Panc1 (cell line): Measurements from ENCODE around the gene PLIN4. TPM values are rescaled to one million over a fixed set of nuclear protein-coding genes. Genes with fewer than 3 reads are reported as not detected.

ENCODE experiments used
- ATAC-seq: fragments of 200-7000 bp; cut with Tn5 transposase; 2 replicates; pipeline ENCODE4 v1.9.1; 2020; ENCODE audit warnings: mild to moderate bottlenecking, moderate library complexity
- BruUV-seq: library from RNA; stranded (reverse); fragments of 400-500 nt; replicated peaks from 2 replicates; lab custom pipeline; 2021; lab: Mats Ljungman, UMichigan
- CTCF ChIA-PET: fragments of 300-600 bp; sonication (Branson Sonifier 250); formaldehyde crosslinking; loops from one replicate; lab custom pipeline; 2022; ENCODE audit warnings: antibody characterized with exemption; lab: Charles Lee
- POLR2A ChIA-PET: fragments of 300-600 bp; sonication (Branson Sonifier 250); formaldehyde crosslinking; loops from one replicate; lab custom pipeline; 2022; ENCODE audit warnings: antibody characterized with exemption; lab: Charles Lee
- DNase-seq: peaks from one replicate; pipeline ENCODE4 v3.0.0-alpha.2; 2010; ENCODE audit warnings: low read depth, low spot score
- H3K27ac ChIP-seq: 2 replicates; pipeline ENCODE4 v1.5.1; 2011; ENCODE audit warnings: mild to moderate bottlenecking, low read length, inconsistent platforms
- H3K27me3 ChIP-seq: fragments of 200-500 bp; sonication (Bioruptor generic); 2 replicates; pipeline ENCODE4 v1.6.0; 2014; ENCODE audit warnings: low read length, inconsistent platforms; ENCODE audit not compliant: control insufficient read depth, insufficient read depth
- H3K36me3 ChIP-seq: fragments of 200-500 bp; sonication (Bioruptor generic); 2 replicates; pipeline ENCODE4 v1.5.1; 2014; ENCODE audit warnings: inconsistent platforms, mild to moderate bottlenecking, low read length, moderate library complexity; ENCODE audit not compliant: control insufficient read depth, insufficient read depth
- H3K4me1 ChIP-seq: 2 replicates; pipeline ENCODE4 v1.5.1; 2011; ENCODE audit warnings: inconsistent platforms, mild to moderate bottlenecking, low read length, moderate library complexity; ENCODE audit not compliant: control insufficient read depth, insufficient read depth
- H3K4me3 ChIP-seq, 2 experiments: 2 replicates each; pipeline ENCODE4 v1.5.1; 2011 to 2012; ENCODE audit warnings: low read depth in 2 of 2, low read length in 2 of 2, mild to moderate bottlenecking in 2 of 2, inconsistent platforms in 1 of 2, moderate library complexity in 1 of 2
- H3K9me3 ChIP-seq: fragments of 200-500 bp; sonication (Bioruptor generic); 2 replicates; pipeline ENCODE4 v1.5.1; 2014; ENCODE audit warnings: low read depth, mild to moderate bottlenecking, inconsistent platforms, low read length, moderate library complexity; ENCODE audit not compliant: control insufficient read depth, insufficient read depth
- POLR2AphosphoS5 ChIP-seq: IDR thresholded peaks from 2 replicates; pipeline ENCODE4 v1.6.1; 2012; ENCODE audit warnings: mild to moderate bottlenecking, low read depth, low read length, moderate library complexity
- REST ChIP-seq, 2 experiments: IDR thresholded peaks; 2 replicates each; pipeline ENCODE4 v1.6.1; 2011 to 2012; ENCODE audit warnings: low read depth in 2 of 2, control low read depth in 1 of 2, low read length in 1 of 2, mild to moderate bottlenecking in 1 of 2, moderate library complexity in 1 of 2; ENCODE audit not compliant: insufficient read depth in 1 of 2
- SIN3A ChIP-seq: IDR thresholded peaks from 2 replicates; pipeline ENCODE4 v1.6.1; 2012; ENCODE audit warnings: low read depth, mild to moderate bottlenecking, low read length, moderate library complexity, borderline replicate concordance; ENCODE audit not compliant: insufficient read depth
- TCF7L2 ChIP-seq: IDR thresholded peaks from 2 replicates; pipeline ENCODE4 v1.6.1; 2011; ENCODE audit warnings: mild to moderate bottlenecking, low read depth, low read length, inconsistent platforms
- in situ Hi-C: cut with HindIII; loops from 2 replicates; pipeline ENCODE4 v1.10.0; 2016; ENCODE audit warnings: low sequenced_read_pairs, low pct_unique_long_range_greater_than_20kb
- intact Hi-C: fragments of 100-400 bp; cut with micrococcal nuclease; formaldehyde crosslinking; loops from one replicate; pipeline ENCODE4 v1.10.0; 2022; ENCODE audit not compliant: unreplicated experiment
- total RNA-seq: library from RNA; stranded (reverse); gene quantifications from one replicate; pipeline ENCODE4 v1.2.1, GENCODE V29; 2021; ENCODE audit not compliant: unreplicated experiment
- TF ChIP-seq, protein P1 (sequence below): fragments of 450-650 bp; IDR thresholded peaks from 2 replicates; pipeline ENCODE4 v1.5.1; 2017; ENCODE audit warnings: mild to moderate bottlenecking

Gene PLIN4
- total RNA-seq, 1 experiment from 2014 or later = 10.2 TPM

DNA sequence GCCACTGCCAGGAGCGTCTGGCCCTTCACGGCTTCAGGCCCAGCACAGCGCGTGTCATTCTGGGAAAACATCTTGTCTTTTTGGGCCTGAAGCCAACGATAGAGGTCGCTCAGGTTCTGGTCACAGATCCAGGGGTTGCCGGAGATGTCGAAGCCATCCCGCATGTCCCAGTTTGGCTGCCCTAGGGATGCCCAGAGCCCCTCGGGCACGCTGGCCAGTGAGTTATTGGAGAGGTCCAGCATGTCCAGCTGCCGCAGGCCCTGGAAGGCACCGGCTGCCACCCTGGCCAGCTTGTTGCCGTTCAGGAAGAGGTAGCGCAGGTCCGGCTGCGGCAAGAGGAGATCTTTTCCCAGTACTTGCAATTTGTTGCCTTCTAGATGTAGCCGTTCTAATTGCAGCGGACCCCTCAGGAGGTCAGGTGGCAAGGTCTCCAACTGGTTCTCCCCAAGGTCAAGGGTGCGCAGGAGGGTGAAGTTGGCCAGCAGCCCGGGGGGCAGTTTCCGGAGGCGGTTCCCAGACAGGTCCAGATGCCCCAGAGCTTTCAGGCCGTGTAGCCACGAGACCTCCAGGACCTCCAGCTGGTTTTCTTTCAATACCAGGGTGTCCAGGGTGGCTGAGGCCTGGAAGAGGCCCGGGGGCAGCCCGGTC, 19.8 kb upstream of the PLIN4 start:
- CTCF ChIA-PET = interaction anchor here (0.5 kb wide), 1 partner anchor 12 kb away, joined by 3 read pairs; no protein-coding TSS in a partner anchor
- peaks cover 5% of the 10 kb centered on the region; the same call in 1 of the 2 replicates for H3K4me1 ChIP-seq
- TF ChIP-seq REST (IDR thresholded peaks at IDR 0.05; ENCODE audit: insufficient read depth in 1 of 2, low read depth in 2 of 2, low read length in 1 of 2) (no peak), POLR2AphosphoS5 (no peak), TCF7L2 (no peak), SIN3A (no peak)
- TF ChIP-seq, protein P1, sequence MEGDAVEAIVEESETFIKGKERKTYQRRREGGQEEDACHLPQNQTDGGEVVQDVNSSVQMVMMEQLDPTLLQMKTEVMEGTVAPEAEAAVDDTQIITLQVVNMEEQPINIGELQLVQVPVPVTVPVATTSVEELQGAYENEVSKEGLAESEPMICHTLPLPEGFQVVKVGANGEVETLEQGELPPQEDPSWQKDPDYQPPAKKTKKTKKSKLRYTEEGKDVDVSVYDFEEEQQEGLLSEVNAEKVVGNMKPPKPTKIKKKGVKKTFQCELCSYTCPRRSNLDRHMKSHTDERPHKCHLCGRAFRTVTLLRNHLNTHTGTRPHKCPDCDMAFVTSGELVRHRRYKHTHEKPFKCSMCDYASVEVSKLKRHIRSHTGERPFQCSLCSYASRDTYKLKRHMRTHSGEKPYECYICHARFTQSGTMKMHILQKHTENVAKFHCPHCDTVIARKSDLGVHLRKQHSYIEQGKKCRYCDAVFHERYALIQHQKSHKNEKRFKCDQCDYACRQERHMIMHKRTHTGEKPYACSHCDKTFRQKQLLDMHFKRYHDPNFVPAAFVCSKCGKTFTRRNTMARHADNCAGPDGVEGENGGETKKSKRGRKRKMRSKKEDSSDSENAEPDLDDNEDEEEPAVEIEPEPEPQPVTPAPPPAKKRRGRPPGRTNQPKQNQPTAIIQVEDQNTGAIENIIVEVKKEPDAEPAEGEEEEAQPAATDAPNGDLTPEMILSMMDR = no peak
- in situ Hi-C loops = no loop called here
- BruUV-seq = no TSS peak
- H3K36me3 ChIP-seq = no peaks in the 10 kb centered on the region
- H3K4me3 ChIP-seq = no peak overlapping the region
- H3K9me3 ChIP-seq = no peaks in the 10 kb centered on the region
- intact Hi-C loops = no loop called here
- no peak overlapping the region for H3K27ac ChIP-seq
- ATAC-seq = no peak
- no peak for DNase-seq
- POLR2A ChIA-PET = interaction anchor here (0.5 kb wide), 1 partner anchor 67 kb away, joined by 3 read pairs; no protein-coding TSS in a partner anchor
- no peaks in the 10 kb centered on the region for H3K27me3 ChIP-seq

DNA sequence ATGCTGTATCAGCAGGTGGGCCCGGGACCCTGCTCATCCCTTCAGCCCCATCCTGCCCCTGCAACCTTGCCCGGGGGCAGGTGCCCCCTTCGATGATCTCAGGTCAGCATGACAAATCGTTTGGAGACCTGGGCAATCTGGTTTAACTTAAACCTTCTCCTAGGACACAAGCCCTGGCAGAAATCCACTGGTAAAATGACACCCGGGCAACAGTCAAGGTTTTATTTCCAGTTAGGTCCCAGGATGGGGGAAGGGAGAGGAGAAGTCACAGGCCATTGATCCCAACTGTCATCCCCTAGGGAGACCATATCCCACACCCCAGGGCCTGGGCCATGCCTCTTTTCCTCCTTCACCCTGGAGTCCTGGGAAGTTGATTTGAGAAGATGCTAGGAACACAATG, 18.5 kb upstream of the PLIN4 start:
- Histone ChIP-seq H3K27ac (no peak overlapping the region), H3K36me3 (no peaks in the 10 kb centered on the region), H3K9me3 (no peaks in the 10 kb centered on the region), H3K27me3 (no peaks in the 10 kb centered on the region), H3K4me3 (no peak overlapping the region), H3K4me1 (peaks cover 5% of the 10 kb centered on the region; the same call in 1 of the 2 replicates)
- DNase-seq = no peak
- TF ChIP-seq TCF7L2 (no peak), SIN3A (no peak), REST (IDR thresholded peaks at IDR 0.05; ENCODE audit: insufficient read depth in 1 of 2, low read depth in 2 of 2, low read length in 1 of 2) (no peak), POLR2AphosphoS5 (no peak)
- TF ChIP-seq, protein P1 = no peak
- intact Hi-C loops = no loop called here
- BruUV-seq = no TSS peak
- ATAC-seq = no peak
- ChIA-PET POLR2A (no interaction called here), CTCF (no interaction called here)
- in situ Hi-C loops = no loop called here
